ENCODE data around the gene DSG3.
"Not testable (repeated sequence)": the region's sequence is repeated elsewhere in the genome, so short reads cannot be mapped to it uniquely, and the experiment has no call there.

The DSG3 gene

GRCh38 chr18:31505156-31505555 is 57.6 kb downstream of the DSG3 start:
- DNase-seq (ENCODE audit: low read depth) = no peak
- no peak overlapping the region for H3K4me3 ChIP-seq (ENCODE audit: low read depth, low read length)
- TF ChIP-seq CTCF (IDR thresholded peaks at IDR 0.05; ENCODE audit: control insufficient read depth, extremely low read depth, insufficient read depth) = no peak

- no peak overlapping the region for H3K4me3 ChIP-seq (ENCODE audit: low read depth, low read length)
- TF ChIP-seq CTCF (IDR thresholded peaks at IDR 0.05; ENCODE audit: control insufficient read depth, extremely low read depth, insufficient read depth) = peak; percentile 44
- DNase-seq (ENCODE audit: low read depth) = no peak
Measured at GRCh38 chr18:31506024-31506742, 58.6 kb downstream of the DSG3 start.

- H3K4me3 ChIP-seq (ENCODE audit: low read depth, low read length); DNase-seq (ENCODE audit: low read depth): not testable (repeated sequence)
Measured at GRCh38 chr18:31507124-31507523, 59.6 kb downstream of the DSG3 start.

GRCh38 chr18:31508781-31509180 is 61.2 kb downstream of the DSG3 start:
- DNase-seq (ENCODE audit: low read depth) = no peak
- TF ChIP-seq CTCF (IDR thresholded peaks at IDR 0.05; ENCODE audit: control insufficient read depth, extremely low read depth, insufficient read depth) = no peak
- no peak overlapping the region for H3K4me3 ChIP-seq (ENCODE audit: low read depth, low read length)

- DNase-seq (ENCODE audit: low read depth) = no peak
- TF ChIP-seq CTCF (IDR thresholded peaks at IDR 0.05; ENCODE audit: control insufficient read depth, extremely low read depth, insufficient read depth) = no peak
- H3K4me3 ChIP-seq (ENCODE audit: low read depth, low read length) = no peak overlapping the region
Measured at GRCh38 chr18:31509571-31509970, 62.0 kb downstream of the DSG3 start.

GRCh38 chr18:31510319-31510718 is 62.8 kb downstream of the DSG3 start:
- TF ChIP-seq CTCF (IDR thresholded peaks at IDR 0.05; ENCODE audit: control insufficient read depth, extremely low read depth, insufficient read depth) = no peak
- DNase-seq (ENCODE audit: low read depth) = no peak
- H3K4me3 ChIP-seq (ENCODE audit: low read depth, low read length) = no peak overlapping the region

GRCh38 chr18:31511098-31511497 is 63.6 kb downstream of the DSG3 start:
- no peak overlapping the region for H3K4me3 ChIP-seq (ENCODE audit: low read depth, low read length)
- no peak for DNase-seq (ENCODE audit: low read depth)
- no peak for TF ChIP-seq CTCF (IDR thresholded peaks at IDR 0.05; ENCODE audit: control insufficient read depth, extremely low read depth, insufficient read depth)
